Activated CD8-positive, alpha-beta memory T cell treated with anti-CD3 and anti-CD28 coated beads for 24 hours (primary cell): ENCODE measurements around the gene AHDC1.
A peak's percentile ranks its signal among the peaks of the same experiment; 100 is the strongest.

ENCODE experiments used
- DNase-seq: peaks from one replicate; pipeline ENCODE4 v3.0.0-alpha.2; 2020

Gene AHDC1

DNA sequence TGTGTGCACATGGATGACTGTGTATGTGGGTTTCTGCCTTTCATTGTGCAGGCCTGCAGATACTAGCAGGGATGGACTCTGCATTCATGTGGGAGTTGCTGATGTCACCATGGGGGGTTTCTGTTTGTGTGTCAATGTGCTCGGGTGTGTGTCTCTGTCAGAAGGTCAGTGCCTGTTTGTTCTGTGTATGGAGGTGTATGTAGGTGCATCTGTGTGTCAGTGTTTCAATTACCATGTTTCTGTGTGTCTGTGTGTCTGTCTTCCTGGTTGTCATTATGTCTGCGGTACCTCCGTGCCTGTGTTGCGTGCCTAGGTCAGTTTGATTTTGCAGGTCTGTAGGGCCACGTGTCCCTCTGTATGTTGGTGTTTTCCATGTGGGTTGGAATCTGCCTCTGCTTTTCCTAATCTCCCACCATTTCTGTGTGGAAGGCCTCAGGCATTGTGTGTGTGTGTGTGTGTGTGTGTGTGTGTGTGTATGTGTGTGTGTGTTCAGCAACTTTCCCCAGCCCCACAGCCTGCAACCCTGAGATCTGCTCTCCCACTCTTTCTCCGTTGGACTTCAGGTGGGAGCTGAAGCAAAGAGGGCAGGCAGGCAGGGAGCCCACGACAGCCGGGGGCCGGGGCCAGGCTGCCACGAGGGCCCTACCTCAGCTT lies 77.2 kb downstream of the AHDC1 start:
- DNase-seq = peak; percentile 68

DNA sequence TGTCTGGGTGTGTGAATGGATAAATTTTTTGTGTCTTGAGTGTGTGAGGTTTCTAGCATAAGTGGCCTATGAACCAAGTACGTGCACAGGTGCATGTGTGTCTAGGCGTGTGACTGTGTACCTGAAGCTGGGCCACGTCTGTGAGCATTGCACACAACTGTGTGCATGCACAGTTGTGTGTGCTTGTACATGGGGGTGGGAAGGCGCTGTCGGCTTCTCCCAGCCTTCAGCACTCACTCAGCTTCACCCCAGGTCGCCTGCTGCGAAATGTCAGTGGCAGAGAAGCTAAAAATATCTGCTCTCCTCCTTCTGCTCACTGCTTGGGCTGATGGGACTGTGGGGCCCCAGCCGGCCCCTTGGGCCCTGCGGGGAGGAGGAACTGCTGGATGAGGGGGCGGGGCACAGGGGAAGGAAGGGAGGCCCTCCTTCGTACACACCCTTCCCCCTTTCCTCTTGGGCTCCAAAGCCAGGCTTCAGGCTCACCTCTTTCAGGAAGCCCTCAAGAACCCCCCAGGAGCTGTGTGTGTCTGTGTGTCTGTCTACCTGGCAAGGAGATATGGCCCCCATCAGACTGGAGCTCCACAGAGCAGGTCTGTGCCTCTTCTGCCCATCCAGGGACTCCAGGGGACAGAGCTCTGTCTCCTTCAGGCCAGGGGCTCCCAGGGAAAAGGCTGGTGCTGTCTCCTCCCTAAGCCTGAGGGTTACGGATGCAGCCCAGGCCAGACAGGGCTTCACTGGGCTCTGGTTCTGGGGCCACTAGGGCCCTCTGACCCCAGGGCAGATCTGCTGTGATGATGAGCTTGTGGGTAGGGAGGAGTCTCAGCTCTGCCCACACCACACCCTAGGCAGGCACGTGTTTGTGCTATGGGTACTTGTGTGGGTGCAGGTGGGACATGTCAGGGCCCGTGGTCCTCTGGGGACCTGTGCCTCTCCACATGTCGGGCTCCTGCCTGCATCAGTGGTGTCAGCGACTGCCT lies 78.4 kb downstream of the AHDC1 start:
- DNase-seq = peak; percentile 78

DNA sequence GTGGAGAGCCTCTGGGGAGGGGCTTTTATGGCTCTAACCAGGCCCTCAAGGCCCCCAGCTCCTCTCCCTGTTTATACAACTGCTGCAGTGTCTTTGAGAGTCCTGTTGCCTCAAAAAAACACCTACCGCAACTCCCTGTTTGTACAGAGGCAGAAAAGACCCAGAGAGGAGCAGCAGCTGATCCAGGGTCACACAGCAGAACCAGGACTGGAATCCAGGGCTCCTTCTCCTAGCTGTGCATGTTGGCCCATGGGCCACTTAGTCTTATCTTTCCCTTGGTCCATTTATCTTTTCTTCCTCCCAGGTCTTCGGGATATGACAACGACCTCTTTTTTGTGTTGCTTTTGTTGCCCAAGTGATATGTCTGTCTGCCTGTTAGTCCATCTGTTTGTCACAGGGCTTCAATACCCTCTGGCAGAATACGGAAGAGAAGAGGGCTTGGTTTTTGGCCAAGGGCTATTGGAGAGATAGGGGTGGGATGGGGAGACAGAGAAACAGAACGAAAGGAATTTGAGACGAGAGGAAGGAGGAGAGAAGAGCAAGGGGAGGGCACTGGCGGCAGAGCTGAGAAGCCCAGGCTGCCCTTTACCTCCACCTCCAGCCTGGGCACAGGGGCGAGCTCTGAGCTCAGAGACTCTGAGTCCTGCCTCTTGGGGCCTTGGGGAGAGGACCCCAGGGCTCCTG lies 80.5 kb downstream of the AHDC1 start:
- DNase-seq = peak; percentile 67

DNA sequence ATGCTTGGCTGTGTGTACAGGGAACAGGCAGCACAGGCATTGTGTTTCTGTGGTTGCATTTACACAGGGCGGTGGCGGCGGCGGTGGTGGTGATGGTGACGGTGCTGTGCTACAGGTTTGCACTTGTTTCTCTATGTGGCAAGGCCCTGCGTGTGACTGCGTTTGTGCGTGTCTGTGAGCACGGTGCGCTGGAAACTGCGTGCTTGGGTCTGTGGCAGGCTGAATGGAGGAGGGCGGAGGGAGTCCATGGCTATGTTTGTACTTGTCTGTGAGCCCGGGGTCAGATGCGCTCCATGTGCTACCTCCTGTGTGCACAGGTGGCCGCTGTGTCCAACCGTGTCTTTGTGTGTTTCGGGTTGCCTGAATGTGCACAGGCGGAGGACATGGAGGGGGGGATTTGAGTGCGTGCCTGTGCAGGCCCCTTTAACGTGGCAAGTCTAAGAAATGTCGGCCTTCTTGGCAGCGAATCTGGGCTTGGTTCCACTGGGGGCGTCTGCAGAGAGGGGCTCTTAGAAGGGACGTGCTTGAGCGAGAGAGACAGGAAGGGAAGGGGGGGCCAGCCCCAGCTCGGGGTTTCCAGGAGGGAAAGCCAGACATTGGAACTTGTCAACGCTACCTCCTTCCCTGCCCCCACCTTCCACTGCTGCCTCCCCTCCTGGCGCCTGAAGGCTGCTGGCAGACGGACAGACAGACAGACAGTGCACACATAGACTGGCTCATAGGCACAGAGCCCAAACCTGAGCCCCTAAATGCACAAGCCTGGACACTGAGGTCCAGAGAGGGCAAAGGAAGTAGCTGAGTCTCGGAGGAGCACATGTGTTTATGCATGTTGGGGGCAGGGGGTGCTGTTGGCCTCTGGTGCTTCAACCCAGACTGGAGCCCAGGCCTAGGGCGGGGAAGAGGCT lies 81.3 kb downstream of the AHDC1 start:
- peak; percentile 89 for DNase-seq

DNA sequence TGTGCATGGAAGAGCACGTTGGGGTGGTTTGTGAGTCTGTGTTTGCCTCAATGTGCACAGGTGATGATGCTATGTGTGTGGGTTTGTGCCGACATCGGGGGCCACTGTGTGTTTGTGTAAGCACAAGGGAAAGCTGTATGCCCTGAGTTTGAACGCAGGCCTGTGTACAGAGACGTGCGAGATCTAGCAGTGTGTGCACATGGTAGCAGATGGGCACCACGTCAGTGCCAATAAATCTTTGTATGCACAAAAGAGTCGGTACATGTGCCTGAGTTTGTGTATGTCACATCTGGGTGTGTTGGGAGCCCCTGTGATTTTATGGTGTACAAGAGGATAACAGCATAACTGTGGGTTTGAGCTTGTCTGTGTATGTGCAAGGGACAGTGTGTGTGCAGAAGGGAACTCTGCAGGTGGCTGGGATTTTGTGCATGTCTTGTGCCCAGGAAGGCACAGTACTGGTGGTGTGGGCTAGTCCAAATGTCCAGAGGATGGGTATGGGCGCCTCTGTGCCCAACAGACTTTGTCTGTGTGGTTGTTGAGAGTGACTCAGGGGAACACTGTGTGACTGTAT lies 82.0 kb downstream of the AHDC1 start:
- DNase-seq = peak; percentile 80

DNA sequence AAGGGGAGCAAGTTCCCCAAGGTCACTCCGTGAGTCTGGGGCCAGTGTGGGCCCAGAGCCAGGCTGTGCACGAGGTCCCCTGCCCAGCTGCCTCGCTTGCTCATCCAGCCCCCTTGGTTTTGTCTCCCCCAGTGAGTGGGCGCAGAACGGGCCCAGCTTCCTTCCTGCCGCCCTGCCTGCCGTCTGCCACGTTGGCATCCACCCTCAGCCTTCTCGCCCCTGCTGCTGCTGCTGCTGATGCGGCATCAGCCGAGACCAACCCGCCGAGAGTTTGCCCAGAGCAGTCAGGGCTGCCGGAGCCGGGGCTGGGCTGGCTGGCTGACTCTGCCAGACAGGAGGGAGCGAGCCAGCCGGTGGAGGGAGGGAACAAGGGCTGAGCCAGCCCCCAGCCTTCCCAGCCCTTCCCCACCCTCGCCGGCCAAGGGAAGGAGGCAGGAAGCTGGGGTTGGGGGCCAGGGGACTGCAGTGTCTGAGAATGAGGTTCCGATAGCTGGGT lies 82.6 kb downstream of the AHDC1 start:
- peak; percentile 87 for DNase-seq

DNA sequence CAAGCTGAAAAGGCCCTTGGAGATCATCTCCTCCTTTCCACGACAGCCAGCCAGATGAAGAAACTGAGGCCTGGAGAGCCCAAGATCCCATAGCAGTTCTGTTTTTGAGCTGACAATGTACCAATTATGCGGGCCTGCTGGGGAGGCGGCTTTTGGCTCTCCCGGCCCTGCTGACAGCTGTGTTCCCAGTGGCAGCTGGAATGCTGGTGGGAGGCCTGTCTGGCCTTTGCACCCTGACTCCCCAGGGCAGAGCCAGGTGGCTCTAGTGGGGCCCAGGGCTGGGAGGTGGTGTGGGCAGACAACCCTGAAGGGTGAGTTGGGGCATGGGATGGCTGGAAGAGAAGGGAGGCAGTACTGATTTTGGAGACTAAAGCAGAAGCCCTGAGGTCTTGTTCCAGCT lies 83.3 kb downstream of the AHDC1 start:
- peak; percentile 63 for DNase-seq

DNA sequence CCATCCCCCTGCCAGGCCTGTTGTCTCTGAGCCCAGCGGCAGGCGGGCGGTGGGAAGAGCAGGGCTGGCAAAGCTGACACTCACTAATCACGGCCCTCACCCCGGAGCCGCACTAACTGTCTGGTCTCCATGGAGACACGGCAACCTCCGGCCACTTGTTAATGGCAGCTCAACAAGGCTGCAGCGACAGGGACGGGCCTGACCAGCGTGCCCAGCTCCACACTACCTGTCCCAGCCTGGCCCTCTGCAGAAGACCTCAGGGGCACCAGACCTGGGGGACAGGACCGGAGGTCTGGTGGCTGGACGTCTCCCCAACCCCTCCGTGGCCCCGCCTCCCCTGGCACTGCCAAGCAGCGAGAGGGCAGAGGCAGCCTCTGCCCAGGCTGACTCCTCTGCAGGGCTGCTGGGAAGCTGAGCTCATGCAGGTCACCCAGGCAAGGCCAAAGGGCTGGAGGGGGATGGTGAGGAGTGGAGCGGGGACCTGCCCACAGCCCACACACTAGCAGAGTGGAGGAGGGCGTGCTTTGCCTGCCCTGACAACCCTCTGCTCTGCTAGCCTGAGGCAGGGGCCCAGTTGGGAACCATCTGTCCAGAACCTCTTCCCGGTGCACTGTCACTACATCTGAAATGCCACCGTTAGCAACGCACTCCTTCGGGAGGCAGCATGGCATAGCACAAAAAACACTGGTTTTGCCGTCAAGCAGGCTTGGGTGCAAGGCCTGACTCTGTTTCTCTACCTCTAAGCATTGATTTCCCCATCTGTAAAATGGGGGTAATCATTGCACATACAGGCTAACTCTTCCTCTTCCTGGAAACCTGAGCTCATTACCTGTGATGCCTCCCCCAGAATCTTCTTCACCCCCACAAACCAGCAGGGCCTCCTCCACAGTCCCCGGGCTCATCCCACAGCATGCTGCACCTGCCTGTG lies 84.3 kb downstream of the AHDC1 start:
- DNase-seq = no peak

DNA sequence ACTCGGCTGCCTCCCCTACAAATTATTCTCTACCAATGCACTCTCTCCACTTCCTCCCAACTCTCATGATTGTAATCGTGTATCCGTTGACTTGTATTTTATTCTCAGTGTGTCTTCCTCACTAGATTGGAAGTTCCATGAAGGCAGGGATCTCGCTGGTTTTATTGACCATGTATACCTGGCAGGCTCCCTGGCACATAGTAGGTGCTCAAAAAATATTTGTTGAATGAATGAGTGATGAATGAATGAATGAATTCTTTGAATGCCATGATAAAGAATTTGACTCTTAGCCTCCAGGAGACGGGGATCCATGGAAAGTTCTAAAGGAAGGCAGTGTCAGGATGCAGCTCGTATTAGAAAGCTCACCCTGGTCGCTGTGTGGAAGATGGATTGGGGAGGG lies 85.1 kb downstream of the AHDC1 start:
- DNase-seq = no peak

DNA sequence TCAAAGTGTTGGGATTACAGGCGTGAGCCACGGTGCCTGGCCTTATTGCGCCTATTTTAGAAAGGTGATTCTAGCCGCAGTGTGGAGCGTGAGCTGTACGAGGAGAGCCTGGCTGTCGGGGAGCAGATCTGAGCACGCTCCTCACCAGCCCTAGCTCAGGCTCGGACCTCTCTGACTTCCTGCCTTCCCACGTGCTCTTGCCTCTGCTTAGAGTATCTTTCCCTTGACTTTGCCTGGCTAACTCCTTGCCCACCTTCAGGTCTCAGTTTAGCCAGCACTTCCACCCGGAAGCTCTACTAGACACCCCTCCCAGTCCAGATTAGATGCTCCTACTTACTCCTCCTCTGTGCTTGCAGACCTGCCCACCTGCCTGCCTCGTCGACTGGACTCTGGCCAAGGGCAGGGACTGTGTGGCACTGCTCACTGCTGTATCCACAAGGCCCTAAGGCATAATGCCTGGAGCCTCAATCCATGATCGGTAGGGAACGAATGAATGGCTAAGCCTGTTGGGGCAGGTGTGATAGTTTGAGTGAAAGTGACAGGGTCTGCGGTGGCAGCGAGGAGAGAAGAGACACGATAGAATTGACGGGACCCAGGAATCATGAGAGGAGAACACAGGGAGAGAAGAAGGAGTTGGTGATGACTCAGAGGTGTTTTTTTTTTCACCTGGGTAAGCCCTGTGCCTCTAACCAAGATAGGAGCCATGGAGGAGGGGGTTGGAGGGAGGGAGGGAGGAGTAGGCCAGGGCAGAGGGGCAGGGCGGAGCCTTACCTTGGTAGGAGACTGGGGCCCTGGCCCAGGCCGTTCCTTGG lies 85.8 kb downstream of the AHDC1 start:
- peak; percentile 63 for DNase-seq

DNA sequence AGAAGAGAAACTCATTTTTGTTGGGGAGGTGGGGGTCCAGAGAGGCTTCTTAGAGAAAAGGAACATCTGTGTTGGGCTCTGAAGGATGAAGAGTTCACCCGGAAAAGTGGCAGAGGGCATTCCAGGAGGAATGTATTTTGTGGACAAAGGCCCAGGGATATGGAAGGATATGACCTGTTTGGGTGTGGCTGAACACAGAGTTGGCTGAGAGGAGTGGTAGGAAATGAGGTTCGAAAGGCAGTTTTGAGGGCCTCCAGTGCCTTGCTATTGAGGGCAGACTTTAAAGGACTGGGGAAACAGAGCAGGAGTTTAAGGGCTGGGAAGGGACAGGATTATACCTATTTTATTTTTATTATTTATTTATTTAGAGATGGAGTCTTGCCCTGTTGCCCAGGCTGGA lies 86.6 kb downstream of the AHDC1 start:
- no peak for DNase-seq

DNA sequence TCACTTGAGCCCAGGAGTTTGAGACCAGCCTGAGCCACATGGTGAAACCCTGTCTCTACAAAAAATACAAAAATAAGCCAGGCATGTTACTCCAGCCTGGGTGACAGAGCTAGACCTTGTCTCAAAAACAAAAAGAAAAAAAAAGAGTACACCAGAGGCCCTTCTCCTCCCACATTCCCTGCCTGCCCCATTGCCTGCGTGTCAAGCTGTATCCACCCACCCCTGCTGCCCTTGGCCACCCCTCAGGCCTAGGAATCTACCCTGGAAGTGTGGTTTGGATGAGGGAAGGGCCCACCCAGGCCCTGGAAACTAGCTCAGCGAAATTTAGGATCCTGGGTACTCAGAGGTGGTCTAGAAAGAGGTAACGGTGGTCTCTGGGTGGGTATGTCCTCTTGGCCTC lies 88.3 kb downstream of the AHDC1 start:
- DNase-seq = no peak

DNA sequence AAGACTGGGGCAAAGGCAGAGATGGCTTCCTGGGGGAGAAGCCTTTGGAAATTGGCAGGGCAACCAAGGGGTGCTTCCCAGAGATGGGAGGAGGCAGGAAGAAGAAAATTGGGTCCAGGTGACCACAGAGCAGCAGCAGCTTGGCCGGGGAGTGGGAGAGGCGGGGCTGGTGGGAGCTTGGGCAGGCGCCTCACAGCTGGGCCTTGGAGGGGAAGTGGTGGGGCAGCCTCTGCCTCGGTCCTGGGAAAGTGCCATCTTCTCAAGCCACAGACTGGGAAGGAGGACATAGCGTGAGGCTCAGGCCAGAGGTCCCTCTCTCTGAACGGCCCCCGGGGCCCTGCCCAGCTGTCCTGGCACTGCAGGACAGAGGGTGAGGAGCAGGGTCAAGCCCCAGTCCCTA lies 90.0 kb downstream of the AHDC1 start:
- DNase-seq = no peak

DNA sequence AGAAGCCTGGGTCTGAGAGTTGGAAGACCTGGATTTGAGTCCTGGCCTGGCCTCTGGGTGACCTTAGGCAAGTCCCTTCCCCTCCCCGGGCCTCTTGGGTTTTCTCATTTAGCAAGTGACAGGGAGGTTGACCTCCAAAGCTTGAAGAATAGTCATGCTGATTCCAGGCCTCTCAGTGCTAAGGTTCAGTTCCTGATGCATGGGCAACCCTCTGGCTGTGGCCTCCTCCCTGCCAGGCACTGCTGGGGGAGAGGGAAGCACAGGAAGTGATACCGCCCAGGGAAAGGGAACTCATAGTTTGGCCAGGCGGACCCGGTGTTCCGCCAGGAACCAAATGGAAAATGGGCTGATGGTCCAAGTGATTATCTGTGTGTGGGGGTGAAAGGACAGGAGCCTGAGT lies 90.4 kb downstream of the AHDC1 start:
- DNase-seq = no peak

DNA sequence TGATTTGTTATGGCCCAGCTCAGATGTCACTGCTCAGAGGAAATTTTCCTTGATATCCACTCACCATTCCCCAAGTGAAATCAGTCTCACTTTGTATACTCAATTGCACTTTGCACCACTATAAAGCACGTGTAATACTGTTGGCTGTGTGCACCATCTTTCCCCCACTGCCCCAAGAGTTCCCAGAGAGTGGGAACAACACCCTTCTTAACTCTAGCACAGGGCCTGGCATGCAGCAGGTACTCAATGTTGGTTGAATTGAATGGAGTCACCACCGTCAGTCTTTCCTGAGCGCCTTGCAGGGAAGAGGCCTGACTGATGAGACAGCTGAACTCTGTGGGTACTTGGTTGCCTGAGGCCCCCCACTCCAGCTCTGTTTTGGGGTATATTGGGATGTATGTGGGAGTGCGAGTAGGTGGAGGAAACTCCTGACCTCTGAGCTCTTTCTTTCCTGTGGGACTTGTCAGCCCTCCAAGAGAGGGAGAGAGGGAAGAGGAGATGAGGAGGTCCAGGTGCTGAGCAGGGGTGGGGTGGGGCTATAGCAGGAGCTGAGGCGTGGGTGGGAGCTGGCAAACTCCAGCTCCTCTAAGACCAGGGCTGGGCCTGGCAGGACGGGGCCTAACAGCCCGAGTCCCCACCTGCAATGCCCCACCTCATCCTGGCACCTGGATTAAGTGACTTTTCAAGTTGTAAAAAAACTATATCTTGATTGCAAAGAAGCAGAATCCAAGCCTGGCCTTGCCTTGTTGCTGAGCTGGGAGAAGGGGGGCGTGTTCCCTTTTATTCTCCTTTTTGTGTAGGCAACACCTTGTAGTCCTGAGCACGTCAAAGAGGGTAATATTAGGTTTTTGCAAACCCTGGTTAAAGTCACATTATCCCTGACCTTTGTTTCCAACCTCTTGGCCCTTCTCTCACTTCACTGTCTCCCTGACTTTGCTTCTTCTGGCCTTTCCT lies 94.5 kb downstream of the AHDC1 start:
- no peak for DNase-seq

DNA sequence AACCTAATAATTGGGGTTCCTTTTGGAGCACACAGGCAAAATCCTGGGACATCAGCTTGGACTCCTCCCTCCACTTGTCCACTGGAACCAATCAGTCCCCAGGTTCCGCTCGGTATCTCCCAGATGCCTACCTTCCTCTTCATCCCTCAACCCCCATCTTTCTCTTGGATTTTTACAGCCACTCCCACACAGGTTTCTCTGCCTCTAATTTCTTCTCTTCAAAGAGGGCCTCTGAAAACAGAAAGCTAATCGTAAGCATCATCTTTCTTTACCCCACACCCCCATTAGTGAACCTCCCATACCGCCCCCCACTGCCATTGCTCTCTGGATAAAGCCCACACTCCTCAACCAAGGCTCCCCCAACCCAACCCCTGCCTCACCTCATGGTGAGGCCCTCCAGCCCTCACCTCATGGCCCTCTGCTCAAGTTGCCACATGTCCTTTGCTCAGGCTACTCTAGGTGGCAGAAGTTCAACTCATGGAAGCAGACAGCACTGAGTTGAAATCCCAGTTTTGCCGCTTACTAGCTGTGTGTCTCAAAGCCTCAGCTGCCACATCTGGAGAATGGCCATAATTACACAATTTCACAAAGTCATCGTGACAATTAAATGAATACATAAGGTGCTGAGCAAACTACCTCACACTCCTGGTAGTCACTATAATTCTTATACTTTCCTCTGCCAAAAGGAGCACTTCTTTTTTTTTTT lies 95.8 kb downstream of the AHDC1 start:
- no peak for DNase-seq

DNA sequence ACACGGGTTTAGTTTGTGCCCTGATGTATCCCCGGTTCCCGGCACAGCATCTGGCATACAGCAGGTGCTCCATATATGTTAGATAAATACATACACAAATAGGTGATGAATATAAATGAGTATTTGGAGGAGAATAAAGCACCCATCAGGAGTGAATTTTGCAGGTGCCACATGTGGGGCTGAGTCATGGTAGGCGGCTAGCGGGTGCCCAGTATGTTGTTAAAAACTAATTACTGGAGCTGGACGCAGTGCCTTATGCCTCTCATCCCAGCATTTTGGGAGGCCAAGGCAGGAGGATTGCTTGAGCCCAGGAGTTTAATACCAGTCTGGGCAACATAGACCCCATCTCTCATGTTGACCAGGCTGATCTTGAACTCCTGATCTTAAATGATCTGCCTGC lies 97.2 kb downstream of the AHDC1 start:
- DNase-seq = no peak

DNA sequence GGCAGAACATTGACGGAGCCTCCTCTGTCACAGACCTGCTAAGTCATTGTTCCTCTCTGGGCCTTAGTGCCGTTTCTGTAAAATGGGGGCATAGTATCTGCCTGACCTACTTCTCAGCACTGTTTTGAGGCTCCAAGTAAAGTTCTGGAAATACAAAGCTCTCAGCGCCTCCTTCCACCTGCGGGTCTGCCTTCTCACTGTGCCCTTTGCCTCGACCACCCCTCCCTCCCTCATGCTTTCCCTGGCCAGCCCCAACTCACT lies 98.6 kb downstream of the AHDC1 start:
- DNase-seq = no peak
